B cell (primary cell): ENCODE data around the gene RBM27.
"Not testable (repeated sequence)": the region's sequence is repeated elsewhere in the genome, so short reads cannot be mapped to it uniquely, and the experiment has no call there.

Experiments used
- CTCF ChIP-seq: fragments of 200-600 bp; IDR thresholded peaks from one replicate; pipeline ENCODE4 v1.8.0; 2022; ENCODE audit warnings: antibody characterized with exemption, mild to moderate bottlenecking
- EZH2 ChIP-seq: IDR thresholded peaks from 2 replicates; pipeline ENCODE4 v1.6.1; 2012; ENCODE audit warnings: borderline replicate concordance, low read depth, mild to moderate bottlenecking, moderate library complexity, low read length; ENCODE audit not compliant: insufficient read depth, poor library complexity, severe bottlenecking

- TF ChIP-seq CTCF, EZH2: not testable (repeated sequence)
Observed at GRCh38 chr5:146210810-146211209, 7.4 kb downstream of the RBM27 start.
